ENCODE measurements around the gene BSG.

DNA sequence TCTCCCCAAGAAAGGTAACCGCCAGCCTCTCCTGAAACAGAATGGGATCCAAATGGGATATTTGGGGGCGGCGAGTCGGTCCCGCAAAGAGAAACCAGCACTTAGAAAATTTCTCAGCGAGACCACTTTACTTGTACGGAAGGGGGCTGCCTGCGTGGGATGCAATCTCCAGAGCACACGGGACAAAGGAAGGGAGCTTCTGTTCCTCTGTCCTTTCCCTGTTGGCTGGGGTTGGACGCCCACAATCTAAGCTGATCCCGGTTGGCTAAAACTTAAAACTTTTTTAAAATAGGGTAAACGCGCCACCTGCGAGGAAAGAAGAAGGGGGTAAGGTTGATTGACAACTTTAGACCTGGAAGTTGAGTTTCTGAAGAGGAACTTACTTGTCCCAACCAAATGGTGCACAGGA, 826 bp upstream of the BSG start:
- TF ChIP-seq, protein P1, sequence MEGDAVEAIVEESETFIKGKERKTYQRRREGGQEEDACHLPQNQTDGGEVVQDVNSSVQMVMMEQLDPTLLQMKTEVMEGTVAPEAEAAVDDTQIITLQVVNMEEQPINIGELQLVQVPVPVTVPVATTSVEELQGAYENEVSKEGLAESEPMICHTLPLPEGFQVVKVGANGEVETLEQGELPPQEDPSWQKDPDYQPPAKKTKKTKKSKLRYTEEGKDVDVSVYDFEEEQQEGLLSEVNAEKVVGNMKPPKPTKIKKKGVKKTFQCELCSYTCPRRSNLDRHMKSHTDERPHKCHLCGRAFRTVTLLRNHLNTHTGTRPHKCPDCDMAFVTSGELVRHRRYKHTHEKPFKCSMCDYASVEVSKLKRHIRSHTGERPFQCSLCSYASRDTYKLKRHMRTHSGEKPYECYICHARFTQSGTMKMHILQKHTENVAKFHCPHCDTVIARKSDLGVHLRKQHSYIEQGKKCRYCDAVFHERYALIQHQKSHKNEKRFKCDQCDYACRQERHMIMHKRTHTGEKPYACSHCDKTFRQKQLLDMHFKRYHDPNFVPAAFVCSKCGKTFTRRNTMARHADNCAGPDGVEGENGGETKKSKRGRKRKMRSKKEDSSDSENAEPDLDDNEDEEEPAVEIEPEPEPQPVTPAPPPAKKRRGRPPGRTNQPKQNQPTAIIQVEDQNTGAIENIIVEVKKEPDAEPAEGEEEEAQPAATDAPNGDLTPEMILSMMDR (IDR thresholded peaks at IDR 0.05), result no peak
- TF ChIP-seq NR2C2 (CRISPR knock-in tag; IDR thresholded peaks at IDR 0.05) (no peak), TCF7 (CRISPR knock-in tag; IDR thresholded peaks at IDR 0.05; ENCODE audit: low read depth) (no peak), NFATC4 (CRISPR knock-in tag; IDR thresholded peaks at IDR 0.05) (no peak), ZNF232 (CRISPR knock-in tag; IDR thresholded peaks at IDR 0.05) (no peak), RELA (CRISPR knock-in tag; IDR thresholded peaks at IDR 0.05; ENCODE audit: borderline replicate concordance) (no peak), TEAD4 (CRISPR knock-in tag; IDR thresholded peaks at IDR 0.05) (no peak), CREM (CRISPR knock-in tag; IDR thresholded peaks at IDR 0.05) (no peak)
- TF ChIP-seq, protein P2, sequence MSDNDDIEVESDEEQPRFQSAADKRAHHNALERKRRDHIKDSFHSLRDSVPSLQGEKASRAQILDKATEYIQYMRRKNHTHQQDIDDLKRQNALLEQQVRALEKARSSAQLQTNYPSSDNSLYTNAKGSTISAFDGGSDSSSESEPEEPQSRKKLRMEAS (CRISPR knock-in tag; IDR thresholded peaks at IDR 0.05), result no peak
- TF ChIP-seq, protein P3, sequence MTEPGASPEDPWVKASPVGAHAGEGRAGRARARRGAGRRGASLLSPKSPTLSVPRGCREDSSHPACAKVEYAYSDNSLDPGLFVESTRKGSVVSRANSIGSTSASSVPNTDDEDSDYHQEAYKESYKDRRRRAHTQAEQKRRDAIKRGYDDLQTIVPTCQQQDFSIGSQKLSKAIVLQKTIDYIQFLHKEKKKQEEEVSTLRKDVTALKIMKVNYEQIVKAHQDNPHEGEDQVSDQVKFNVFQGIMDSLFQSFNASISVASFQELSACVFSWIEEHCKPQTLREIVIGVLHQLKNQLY (CRISPR knock-in tag; IDR thresholded peaks at IDR 0.05), result no peak

Data from WTC11 (cell line).